ENCODE measurements around the gene DGCR2. TPM values are rescaled to one million over a fixed set of nuclear protein-coding genes. Genes with fewer than 3 reads are reported as not detected.

DGCR2 gene
- total and polyA plus RNA-seq, 2 experiments from 2014 or later = 18.5 to 83.0 TPM

- Histone ChIP-seq H3K36me3 (ENCODE audit: insufficient read depth) (peaks cover 14% of the 10 kb centered on the region), H3K27me3 (ENCODE audit: insufficient read depth) (no peaks in the 10 kb centered on the region), H3K9me2 (ENCODE audit: insufficient read depth) (no peaks in the 10 kb centered on the region), H3K79me2 (replicated peaks; ENCODE audit: insufficient read depth) (no peaks in the 10 kb centered on the region), H3K27ac (ENCODE audit: low read depth) (no peak overlapping the region), H4K20me1 (replicated peaks; ENCODE audit: insufficient read depth) (peaks cover 5% of the 10 kb centered on the region), H3K4me2 (no peak overlapping the region), H3K4me1 (ENCODE audit: insufficient read depth) (no peaks in the 10 kb centered on the region), H3K4me3 (no peak overlapping the region), H2AFZ (no peak overlapping the region), H3F3A (replicated peaks; ENCODE audit: low read depth) (no peaks in the 10 kb centered on the region)
- TF ChIP-seq EZH2 (IDR thresholded peaks at IDR 0.05; ENCODE audit: low read depth, unreplicated experiment) (no peak), CREB1 (CRISPR knock-in tag; IDR thresholded peaks at IDR 0.05; ENCODE audit: low read depth) (no peak), JUNB (IDR thresholded peaks at IDR 0.05; ENCODE audit: unreplicated experiment) (no peak), ZNF462 (CRISPR knock-in tag; IDR thresholded peaks at IDR 0.05) (no peak), STAT1 (IDR thresholded peaks at IDR 0.05; ENCODE audit: unreplicated experiment) (no peak), EZH2phosphoT487 (IDR thresholded peaks at IDR 0.05; ENCODE audit: unreplicated experiment) (no peak), NANOG (IDR thresholded peaks at IDR 0.05; ENCODE audit: borderline replicate concordance) (no peak), CTCF (conservative IDR thresholded peaks at IDR 0.05; ENCODE audit: low read depth in 2 of 2) (no peak), ZNF331 (CRISPR knock-in tag; IDR thresholded peaks at IDR 0.05; ENCODE audit: low read depth) (no peak), REST (IDR thresholded peaks at IDR 0.05; ENCODE audit: unreplicated experiment) (no peak), POLR2AphosphoS5 (IDR thresholded peaks at IDR 0.05; ENCODE audit: low read depth) (no peak), ETS1 (IDR thresholded peaks at IDR 0.05) (no peak), ZNF114 (CRISPR knock-in tag; IDR thresholded peaks at IDR 0.05) (no peak)
- no peak for ATAC-seq
- Mint-ChIP-seq H3K36me3 (ENCODE audit: low read depth) (peaks cover 25% of the 10 kb centered on the region), H3K4me1 (peaks cover 3% of the 10 kb centered on the region; the same call in 2 of the 3 replicates), H3K27ac (no peak overlapping the region), H3K4me3 (no peak overlapping the region), H3K9me3 (no peaks in the 10 kb centered on the region), H3K27me3 (ENCODE audit: insufficient read depth, low read depth, poor library complexity) (peaks cover 7% of the 10 kb centered on the region)
- DNase-seq (ENCODE audit: low spot score) = no peak
Observed at GRCh38 chr22:19040888-19041703, 81.1 kb downstream of the DGCR2 start.

Measured in GM23338 (cell line).